Adrenal gland (tissue), 5 donors: ENCODE results near the gene TNRC6C.

ENCODE experiments used
- POLR2A ChIP-seq, 2 donors: fragments of 450-650 bp; IDR thresholded peaks; one replicate each; pipeline ENCODE4 v1.6.1; 2017; ENCODE audit warnings: antibody characterized with exemption in 2 of 2, mild to moderate bottlenecking in 2 of 2, moderate library complexity in 1 of 2
- TF ChIP-seq, protein P1 (sequence below), 6 experiments: fragments of 450-650 bp in 4 of 6; fragments of 200-600 bp in 2 of 6; sonication (generic) in 1 of 6; IDR thresholded peaks; 1 replicate in 5 of 6; 2 replicates in 1 of 6; pipeline versions ENCODE4 v1.5.1 to v1.8.0; 2016 to 2021; ENCODE audit warnings: antibody characterized with exemption in 6 of 6, mild to moderate bottlenecking in 2 of 6, moderate library complexity in 1 of 6
- donor health status: DM: no; HTN: no; CAD: no.

DNA sequence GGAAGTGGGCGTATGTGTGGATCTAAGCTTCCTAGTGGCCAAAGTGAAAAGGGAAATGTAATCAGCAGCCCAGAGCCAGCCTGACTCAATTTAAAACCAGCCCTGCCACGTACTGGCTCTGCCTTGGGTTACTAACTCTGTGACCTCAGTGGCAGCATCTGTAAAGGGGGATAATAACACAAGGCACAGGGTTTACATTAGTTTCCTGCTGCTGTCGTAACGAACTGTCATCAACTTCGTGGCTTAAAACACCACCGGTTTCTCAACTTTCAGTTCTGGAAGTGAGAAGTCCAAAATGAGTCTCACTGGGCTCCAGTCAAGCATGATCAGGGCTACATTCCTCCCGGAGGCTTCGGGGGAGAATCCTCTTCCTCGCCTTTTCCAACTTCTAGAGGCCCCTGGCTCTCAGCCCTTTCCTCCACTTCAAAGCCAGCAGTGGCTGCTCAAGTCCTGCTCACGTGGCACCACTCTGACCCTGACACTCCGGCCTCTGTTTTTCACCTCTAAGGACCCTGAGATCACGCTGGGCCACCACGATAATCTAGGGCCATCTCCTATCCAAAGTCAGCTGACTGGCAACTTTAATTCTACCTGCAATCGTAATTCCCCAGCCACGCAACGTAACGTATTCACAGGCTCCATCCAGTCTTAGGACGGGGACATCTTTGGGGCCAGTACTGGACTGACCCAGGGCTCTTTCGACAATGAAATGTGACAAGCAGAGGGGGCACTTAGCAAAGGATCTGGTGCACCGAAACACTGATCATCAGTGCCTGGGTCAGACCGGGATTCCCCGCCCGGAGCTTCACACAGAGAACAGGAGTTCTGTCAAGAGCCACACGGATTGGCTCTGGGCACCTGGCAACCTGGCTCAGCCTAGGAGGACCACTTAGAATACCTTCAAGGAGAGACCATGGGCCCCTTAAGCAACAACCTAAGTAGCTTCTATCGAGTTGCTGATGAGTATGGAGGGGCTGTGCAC lies 155.6 kb downstream of the TNRC6C start:
- TF ChIP-seq, protein P1, sequence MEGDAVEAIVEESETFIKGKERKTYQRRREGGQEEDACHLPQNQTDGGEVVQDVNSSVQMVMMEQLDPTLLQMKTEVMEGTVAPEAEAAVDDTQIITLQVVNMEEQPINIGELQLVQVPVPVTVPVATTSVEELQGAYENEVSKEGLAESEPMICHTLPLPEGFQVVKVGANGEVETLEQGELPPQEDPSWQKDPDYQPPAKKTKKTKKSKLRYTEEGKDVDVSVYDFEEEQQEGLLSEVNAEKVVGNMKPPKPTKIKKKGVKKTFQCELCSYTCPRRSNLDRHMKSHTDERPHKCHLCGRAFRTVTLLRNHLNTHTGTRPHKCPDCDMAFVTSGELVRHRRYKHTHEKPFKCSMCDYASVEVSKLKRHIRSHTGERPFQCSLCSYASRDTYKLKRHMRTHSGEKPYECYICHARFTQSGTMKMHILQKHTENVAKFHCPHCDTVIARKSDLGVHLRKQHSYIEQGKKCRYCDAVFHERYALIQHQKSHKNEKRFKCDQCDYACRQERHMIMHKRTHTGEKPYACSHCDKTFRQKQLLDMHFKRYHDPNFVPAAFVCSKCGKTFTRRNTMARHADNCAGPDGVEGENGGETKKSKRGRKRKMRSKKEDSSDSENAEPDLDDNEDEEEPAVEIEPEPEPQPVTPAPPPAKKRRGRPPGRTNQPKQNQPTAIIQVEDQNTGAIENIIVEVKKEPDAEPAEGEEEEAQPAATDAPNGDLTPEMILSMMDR (IDR thresholded peaks at IDR 0.05) = no peak
- no peak for TF ChIP-seq POLR2A (IDR thresholded peaks at IDR 0.05)
